Body of pancreas (tissue), 4 donors: ENCODE data around the gene DYRK1A. TPM values are rescaled to one million over a fixed set of nuclear protein-coding genes. Genes with fewer than 3 reads are reported as not detected.
A peak's percentile ranks its signal among the peaks of the same experiment; 100 is the strongest.

Experiments
- ATAC-seq: fragments of 150-250 bp; one replicate; pipeline ENCODE4 v1.9.1; 2016
- DNase-seq, 4 donors: peaks; one replicate each; pipeline ENCODE4 v3.0.0-alpha.2; 2019
- H3K27ac ChIP-seq, 4 donors: fragments of 200-600 bp; sonication (generic); 1 replicate in 3 of 4; 2 replicates in 1 of 4; pipeline versions ENCODE4 v1.5.1 to v1.6.1; 2016 to 2019; ENCODE audit warnings: mild to moderate bottlenecking in 1 of 4, mixed read lengths in 1 of 4, moderate library complexity in 1 of 4
- H3K27me3 ChIP-seq, 2 donors: fragments of 200-600 bp; sonication (generic); one replicate each; pipeline ENCODE4 v1.6.0; 2016; ENCODE audit warnings: mild to moderate bottlenecking in 1 of 2
- H3K36me3 ChIP-seq, 2 donors: fragments of 200-600 bp; sonication (generic); replicated peaks in 1 of 2; 2 replicates each; pipeline ENCODE4 v1.5.1; 2016; ENCODE audit warnings: low read depth in 2 of 2; ENCODE audit not compliant: insufficient read depth in 1 of 2
- H3K4me1 ChIP-seq: fragments of 200-600 bp; sonication (generic); one replicate; pipeline ENCODE4 v1.6.0; 2016
- H3K4me3 ChIP-seq, 2 donors: fragments of 200-600 bp; sonication (generic); 1 replicate in 1 of 2; 2 replicates in 1 of 2; pipeline ENCODE4 v1.5.1; 2016 to 2019
- H3K9me3 ChIP-seq, 3 donors: fragments of 200-600 bp; sonication (generic); 1 replicate in 2 of 3; 2 replicates in 1 of 3; pipeline ENCODE4 v1.5.1; 2016
- CTCF ChIP-seq, 7 experiments: fragments of 450-650 bp in 4 of 7; fragments of 200-600 bp in 3 of 7; sonication (generic) in 3 of 7; IDR thresholded peaks; one replicate each; pipeline ENCODE4 v1.5.1; 2016 to 2019; ENCODE audit warnings: antibody characterized with exemption in 7 of 7
- POLR2A ChIP-seq, 3 donors: fragments of 450-650 bp; IDR thresholded peaks; one replicate each; pipeline ENCODE4 v1.6.1; 2016; ENCODE audit warnings: antibody characterized with exemption in 3 of 3, mild to moderate bottlenecking in 2 of 3
- WGBS, 2 donors: methylation state at CpG; one replicate each; pipeline ENCODE4 v1.1.5; 2017; 5-methylcytosine and 5-hydroxymethylcytosine counted together
- intact Hi-C: fragments of 100-400 bp; cut with DNase I; formaldehyde crosslinking; loops from one replicate; pipeline ENCODE4 v1.15.1; 2023
- total RNA-seq, 2 donors: library from RNA; depleted of rRNA; stranded (reverse); fragments of >200 nt; gene quantifications; one replicate each; pipeline ENCODE4 v1.1.0, GENCODE V29; 2016

Gene DYRK1A
- total RNA-seq, 2 donors from 2014 or later: 42.5 to 44.1 TPM

GRCh38 chr21:37358397-37358796 is 8.2 kb upstream of the DYRK1A start:
- DNase-seq (no peak), ATAC-seq (no peak)
- Histone ChIP-seq H3K4me3 (no peak overlapping the region), H3K36me3 (no peaks in the 10 kb centered on the region), H3K27ac (no peak overlapping the region), H3K9me3 (no peaks in the 10 kb centered on the region), H3K4me1 (no peaks in the 10 kb centered on the region), H3K27me3 (no peaks in the 10 kb centered on the region)
- TF ChIP-seq POLR2A (IDR thresholded peaks at IDR 0.05): no peak
- TF ChIP-seq CTCF (IDR thresholded peaks at IDR 0.05): no peak
- 59 to 67% methylated on average over 7 of the region's 7 CpGs for WGBS, 2 donors
- intact Hi-C loops: no loop called here

- H3K36me3 ChIP-seq: no peaks in the 10 kb centered on the region
- no peak for DNase-seq
- H3K27me3 ChIP-seq: no peaks in the 10 kb centered on the region
- intact Hi-C loops: no loop called here
- whole genome bisulfite sequencing, 2 donors: 90 to 94% methylated on average over 1 of the region's 1 CpG
- H3K4me3 ChIP-seq: no peak overlapping the region
- no peaks in the 10 kb centered on the region for H3K9me3 ChIP-seq
- H3K27ac ChIP-seq: no peak overlapping the region
- no peak for TF ChIP-seq CTCF (IDR thresholded peaks at IDR 0.05)
- TF ChIP-seq POLR2A (IDR thresholded peaks at IDR 0.05): no peak
- peaks cover 11% of the 10 kb centered on the region for H3K4me1 ChIP-seq
- no peak for ATAC-seq
These were observed 2.6 kb upstream of the DYRK1A start for GRCh38 chr21:37363936-37364335.

- H3K4me1 ChIP-seq: peaks cover 19% of the 10 kb centered on the region
- no peaks in the 10 kb centered on the region for H3K27me3 ChIP-seq
- TF ChIP-seq CTCF (IDR thresholded peaks at IDR 0.05): no peak
- no peak for TF ChIP-seq POLR2A (IDR thresholded peaks at IDR 0.05)
- no peak overlapping the region for H3K4me3 ChIP-seq
- ATAC-seq (no peak), DNase-seq (no peak)
- no peaks in the 10 kb centered on the region for H3K36me3 ChIP-seq
- H3K27ac ChIP-seq: peak overlapping the region; percentile 94 to 100 (median 99)
- H3K9me3 ChIP-seq: no peaks in the 10 kb centered on the region
- 33 to 56% methylated on average over 7 of the region's 7 CpGs for WGBS, 2 donors
- intact Hi-C loops: no loop called here
These were observed 1.9 kb upstream of the DYRK1A start for GRCh38 chr21:37364722-37365121.

- no peaks in the 10 kb centered on the region for H3K27me3 ChIP-seq
- WGBS, 2 donors: 0 to 1% methylated on average over 14 to 66 of the region's 106 CpGs
- DNase-seq (peak; percentile 74 to 79 (median 77)), ATAC-seq (peak; percentile 57)
- H3K27ac ChIP-seq: peak overlapping the region; percentile 99 to 100 (median 100)
- H3K4me1 ChIP-seq: peaks cover 30% of the 10 kb centered on the region
- intact Hi-C loops: no loop called here
- H3K36me3 ChIP-seq: no peaks in the 10 kb centered on the region
- peak overlapping the region in 1 of 2 donors; percentile 13 for H3K4me3 ChIP-seq
- H3K9me3 ChIP-seq: no peaks in the 10 kb centered on the region
- TF ChIP-seq POLR2A (IDR thresholded peaks at IDR 0.05) (peak; percentile 75 to 87 (median 83)), CTCF (IDR thresholded peaks at IDR 0.05) (peak in 1 of 7 experiments; percentile 5)
These were observed 774 bp upstream of the DYRK1A start for GRCh38 chr21:37365517-37366481.
